Left colon (tissue), 2 donors: ENCODE data around the gene ZPR1. TPM values are rescaled to one million over a fixed set of nuclear protein-coding genes. Genes with fewer than 3 reads are reported as not detected.
A peak's percentile ranks its signal among the peaks of the same experiment; 100 is the strongest.
"Not testable (repeated sequence)": the region's sequence is repeated elsewhere in the genome, so short reads cannot be mapped to it uniquely, and the experiment has no call there.

ENCODE experiments used
- ATAC-seq: fragments of 200-7000 bp; cut with Tn5 transposase; one replicate; pipeline ENCODE4 v1.9.1; 2020; ENCODE audit warnings: mild to moderate bottlenecking, moderate library complexity
- DNase-seq, 2 donors: peaks; one replicate each; pipeline ENCODE4 v3.0.0-alpha.2; 2020
- intact Hi-C, 2 donors: fragments of 100-400 bp; cut with DNase I in 1 of 2; cut with micrococcal nuclease in 1 of 2; formaldehyde crosslinking; loops; one replicate each; pipeline versions ENCODE4 v1.11.2 to v1.14.0; 2022; cut with DNase I, micrococcal nuclease
- total RNA-seq, 2 donors: library from RNA; stranded (reverse); fragmentation: NEBNext Ultra II Directional; extraction: Animal tissue kit (Norgen Biotek cat#: 25700); gene quantifications; one replicate each; pipeline ENCODE4 v1.2.1, GENCODE V29; 2021
- donor health status: DM: no; HTN: no; CAD: no.
- donor health status: DM: yes; HTN: yes; CAD: no.

Gene ZPR1
- total RNA-seq, 2 donors from 2014 or later: 28.4 to 30.9 TPM

DNA sequence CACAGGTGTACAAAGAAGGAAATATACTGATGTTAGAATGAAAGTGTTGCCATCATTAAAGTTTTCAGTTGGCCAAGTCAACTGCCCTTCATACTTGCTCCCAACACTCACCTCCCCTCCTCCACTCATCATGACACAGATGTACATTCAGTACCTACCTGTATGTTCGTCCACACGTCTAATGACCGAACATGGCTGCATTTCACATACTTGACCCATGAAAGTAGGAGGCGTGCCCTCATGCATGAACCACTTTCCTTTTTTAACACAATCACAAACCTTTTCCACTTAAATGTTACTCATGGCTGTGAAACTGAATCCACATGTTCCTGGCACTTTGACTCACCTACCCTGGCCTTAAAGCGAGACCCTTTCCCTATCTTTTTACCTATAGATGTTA lies 11.8 kb downstream of the ZPR1 start:
- intact Hi-C loops: no loop called here
- ATAC-seq: no peak
- DNase-seq: no peak

DNA sequence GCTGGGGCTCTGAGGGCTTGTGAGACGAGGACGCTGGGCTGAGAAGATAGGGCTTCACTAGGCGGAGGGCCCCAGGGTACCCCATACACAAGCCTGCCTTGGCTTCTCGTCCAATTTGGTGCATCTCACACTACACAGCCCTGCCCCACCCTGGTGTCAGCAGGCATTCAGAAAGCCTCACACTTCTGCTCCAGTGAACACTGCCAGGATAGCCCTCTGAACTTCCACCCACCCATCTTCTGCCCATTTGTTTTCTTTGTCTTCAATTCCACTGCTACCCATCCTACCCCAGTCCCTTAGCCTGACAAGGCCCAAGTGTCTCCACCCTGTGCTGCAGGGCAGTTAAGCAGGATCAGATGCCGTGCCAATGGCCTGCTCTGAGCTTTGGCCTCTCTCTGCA lies 13.2 kb downstream of the ZPR1 start:
- no peak for DNase-seq
- no peak for ATAC-seq

DNA sequence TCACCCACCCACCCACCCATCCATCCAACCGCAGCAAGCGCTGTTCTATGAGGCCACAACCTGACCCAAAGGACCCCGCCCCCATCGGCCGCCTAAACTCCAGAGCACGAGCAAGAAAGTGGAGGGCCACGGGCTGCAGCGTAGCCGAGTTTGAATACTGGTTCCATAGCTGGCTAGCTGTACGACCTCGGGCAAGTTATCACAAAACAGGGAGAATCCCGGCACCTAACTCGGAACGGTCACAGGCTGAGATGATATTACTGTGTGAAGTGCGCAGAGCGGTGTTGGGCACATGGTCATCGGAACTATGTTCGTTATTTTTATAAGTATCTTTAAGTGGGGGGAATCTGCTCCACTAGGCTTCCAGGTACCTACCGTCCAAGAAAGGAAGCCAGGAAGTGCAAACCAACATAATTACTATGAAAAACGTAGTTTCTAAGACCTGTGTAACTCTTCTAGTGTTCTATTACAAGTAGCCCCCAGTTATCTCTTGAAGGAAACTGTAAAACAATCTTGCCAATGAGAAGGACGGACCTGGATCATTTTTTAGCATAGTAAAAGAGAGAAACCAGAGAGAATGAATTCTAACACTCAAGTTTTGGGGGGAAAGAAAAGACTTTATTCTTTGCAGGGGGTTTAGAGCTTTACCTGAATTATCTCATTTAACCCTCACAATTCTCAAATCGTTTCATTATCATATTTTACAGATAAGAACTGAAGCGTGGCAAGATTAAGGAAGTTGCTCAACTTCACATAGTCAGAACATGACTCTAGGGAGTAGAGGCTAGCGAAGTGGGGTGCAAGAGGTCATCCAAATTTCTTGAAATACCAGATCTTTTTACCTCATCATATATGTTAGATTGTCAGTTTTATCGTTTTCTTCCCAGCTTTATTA lies 14.4 kb downstream of the ZPR1 start:
- intact Hi-C loops: no loop called here
- DNase-seq (no peak), ATAC-seq (peak; percentile 44)

More for the DNA sequence above, 13.2 kb downstream of the ZPR1 start:
- intact Hi-C loops: no loop called here

DNA sequence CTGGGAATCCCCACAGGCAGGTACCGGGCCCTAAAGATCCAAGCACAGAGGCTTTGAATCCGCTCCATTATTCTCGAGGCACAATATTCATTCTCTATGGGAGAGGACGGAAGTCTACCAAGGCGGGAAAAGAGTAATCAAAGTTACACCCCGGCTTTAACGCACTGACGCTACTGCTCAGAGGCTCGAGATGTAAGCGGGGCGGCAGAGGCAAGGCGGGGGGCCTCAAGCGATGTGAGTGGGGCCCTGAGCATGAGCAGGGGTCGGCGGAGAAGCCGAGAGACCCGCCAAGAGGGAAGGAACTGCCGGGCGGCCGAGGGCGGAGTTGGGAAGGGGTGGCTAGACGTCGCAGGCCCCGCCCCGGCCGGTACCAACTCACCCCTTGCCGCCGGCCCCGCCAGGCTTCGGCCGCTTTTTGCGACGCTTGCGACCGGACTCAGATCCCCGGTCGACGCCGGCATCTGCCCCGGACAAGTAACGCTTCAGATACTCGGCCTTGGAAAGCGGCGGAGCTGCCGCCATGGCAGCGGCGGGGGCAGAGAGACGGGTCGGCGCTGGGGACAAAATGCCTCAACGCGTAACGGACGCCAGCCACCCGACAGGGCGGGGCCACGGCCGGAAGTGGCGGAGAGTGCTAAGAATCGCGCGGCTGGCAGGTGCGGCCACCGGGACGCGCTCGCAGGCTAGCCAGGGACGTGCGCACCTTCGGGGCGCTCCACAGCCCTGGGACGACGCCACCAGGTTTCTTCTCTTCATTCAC lies 15.2 kb downstream of the ZPR1 start, which contains the start of gene BUD13:
BUD13 (minus strand) TSS at position 545 of the 760 bp plus-strand sequence; CDS start at position 522, 23 bp downstream.
- peak; percentile 93 for ATAC-seq
- peak; percentile 91 to 96 for DNase-seq
- intact Hi-C loops: no loop called here

DNA sequence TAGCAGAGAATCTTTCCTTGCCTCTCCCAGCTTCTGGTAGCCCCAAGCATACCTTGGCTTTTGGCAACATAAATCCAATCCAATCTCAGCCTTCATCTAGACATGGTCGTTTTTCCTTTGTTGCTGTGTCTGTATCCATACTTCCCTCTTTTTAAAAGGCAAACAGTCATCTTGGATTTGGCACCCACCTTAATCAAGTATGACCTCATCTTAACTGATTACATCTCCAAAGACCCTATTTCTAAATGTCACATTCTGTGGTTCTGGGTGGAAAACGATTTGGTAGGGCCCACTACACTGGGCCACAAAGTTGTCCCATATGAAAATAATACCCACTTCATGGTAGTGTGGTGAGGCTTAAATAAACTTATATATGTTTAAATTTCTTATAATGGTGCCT lies 15.9 kb downstream of the ZPR1 start:
- ATAC-seq (no peak), DNase-seq (no peak)
- intact Hi-C loops: no loop called here

DNA sequence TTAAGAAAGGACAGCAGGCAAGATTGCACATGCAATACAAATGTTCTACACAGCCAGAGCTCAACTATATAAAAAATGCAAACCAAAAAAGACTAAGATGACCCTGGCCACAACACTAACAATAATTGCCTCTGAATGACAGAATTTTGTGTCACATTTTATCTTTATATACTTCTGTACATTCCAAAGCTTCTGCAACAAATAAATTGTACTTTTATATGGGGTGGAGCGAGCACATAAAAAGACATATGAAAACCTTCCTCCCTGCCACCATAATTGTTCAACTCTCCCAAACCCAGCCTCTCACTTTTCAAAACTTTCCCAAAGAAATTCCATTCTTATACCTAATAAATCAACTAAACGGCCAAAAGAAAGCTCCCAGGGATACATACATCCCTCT lies 25.7 kb downstream of the ZPR1 start:
- no peak for ATAC-seq
- intact Hi-C loops: no loop called here
- no peak for DNase-seq

DNA sequence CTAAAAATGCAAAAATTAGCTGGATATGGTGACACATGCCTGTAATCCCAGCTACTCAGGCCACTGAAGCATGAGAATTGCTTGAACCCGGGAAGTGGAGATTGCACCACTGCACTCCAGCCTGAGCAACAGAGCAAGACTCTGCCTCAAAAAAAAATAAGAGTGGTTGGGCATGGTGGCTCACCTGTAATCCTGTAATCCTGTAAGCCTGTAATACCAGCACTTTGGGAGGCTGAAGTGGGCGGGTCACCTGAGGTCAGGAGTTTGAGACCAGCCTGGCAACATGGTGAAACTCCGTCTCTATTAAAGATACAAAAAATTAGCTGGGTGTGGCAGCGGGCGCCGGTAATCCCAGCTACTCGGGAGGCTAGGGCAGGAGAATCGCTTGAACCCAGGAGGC lies 31.8 kb downstream of the ZPR1 start:
- DNase-seq, intact Hi-C loops, ATAC-seq: not testable (repeated sequence)

DNA sequence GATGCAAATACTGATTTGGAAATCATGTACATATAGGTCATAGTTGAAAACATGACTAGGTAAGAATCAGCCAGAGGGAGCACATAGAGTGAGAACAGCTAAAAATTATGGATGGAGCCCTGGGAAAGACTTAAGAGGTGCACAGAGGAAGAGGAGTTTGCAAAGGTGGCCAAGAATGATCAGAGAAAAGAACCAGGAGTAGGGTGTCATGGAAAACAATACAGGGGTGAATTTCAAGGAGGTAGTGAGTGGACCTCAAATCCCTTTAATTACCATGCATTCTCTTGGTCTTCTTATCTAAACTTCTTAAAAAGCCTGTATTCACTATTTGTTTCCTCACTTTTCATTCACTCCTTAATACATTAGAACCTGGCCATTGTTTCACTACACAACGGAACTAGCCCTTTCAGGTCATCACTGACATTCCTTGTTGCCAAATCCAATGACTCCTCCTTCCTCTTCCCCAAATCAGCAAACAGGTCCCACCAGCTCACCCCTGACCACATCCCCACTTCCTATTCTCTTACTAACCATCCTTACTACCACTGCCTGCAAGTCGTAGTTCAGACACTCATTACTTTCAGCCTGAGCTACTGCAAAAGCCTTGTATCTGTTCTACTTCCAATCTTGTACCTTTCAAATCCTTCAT lies 37.6 kb downstream of the ZPR1 start:
- DNase-seq: no peak
- no peak for ATAC-seq
- intact Hi-C loops: no loop called here

DNA sequence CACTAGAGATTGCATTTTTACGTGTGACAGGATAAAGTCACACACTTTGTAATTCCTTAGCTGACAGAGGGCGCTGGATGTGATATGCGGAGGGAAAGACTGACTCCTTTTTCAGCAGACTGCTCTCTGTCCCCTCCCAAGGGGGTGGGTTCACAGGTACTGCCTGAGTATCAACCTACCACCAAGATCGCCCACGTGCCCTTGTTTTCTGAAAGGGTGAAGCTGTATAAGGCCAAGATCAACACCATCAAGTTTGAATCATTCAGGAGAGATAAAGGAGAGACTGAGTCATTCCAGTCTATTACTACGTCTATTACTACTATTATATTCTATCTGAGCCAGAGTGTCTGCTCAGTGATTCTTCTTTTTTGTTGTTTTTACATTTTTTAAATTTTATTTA lies 45.7 kb downstream of the ZPR1 start:
- ATAC-seq: no peak
- DNase-seq: no peak
- intact Hi-C loops: no loop called here

DNA sequence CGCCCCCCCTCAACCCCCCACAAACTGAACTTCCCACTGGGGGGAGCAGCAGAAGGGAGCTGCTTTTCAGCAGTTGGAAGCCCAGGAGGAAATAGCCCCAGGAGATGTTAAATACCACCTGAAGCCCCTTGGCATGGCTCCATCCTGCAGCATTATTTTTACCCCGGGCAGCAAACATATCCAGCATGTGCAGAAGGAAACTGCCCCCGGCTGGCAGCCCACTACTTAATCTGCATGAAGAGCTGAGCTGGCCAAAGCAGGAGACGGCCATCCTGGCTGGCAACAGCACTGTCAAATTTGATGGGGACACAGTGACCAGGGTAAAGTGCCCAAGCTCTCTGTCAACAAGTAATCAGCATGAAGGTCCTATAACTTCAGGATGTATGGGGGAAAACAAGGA lies 47.1 kb downstream of the ZPR1 start:
- no peak for ATAC-seq
- DNase-seq: no peak
- intact Hi-C loops: no loop called here

DNA sequence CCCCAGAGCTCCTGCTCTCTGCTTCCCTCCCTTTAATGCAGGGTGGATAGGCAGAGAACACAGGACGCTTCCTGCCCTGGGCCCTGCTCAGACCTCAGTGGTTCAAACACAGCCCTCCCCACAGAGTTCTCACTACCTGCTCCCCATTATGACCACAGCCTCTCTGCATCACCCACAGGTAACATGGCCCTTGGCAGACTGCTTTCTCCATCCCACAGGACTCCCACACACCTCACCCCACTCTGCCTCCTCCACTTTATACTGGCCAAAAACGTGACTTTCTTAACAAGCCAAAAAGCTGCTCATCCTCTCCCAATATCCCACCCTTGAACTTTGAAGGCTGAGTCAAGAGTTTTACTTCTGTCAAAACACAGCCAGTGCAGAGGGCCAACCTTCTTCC lies 48.8 kb downstream of the ZPR1 start:
- DNase-seq (no peak), ATAC-seq (no peak)
- intact Hi-C loops: no loop called here

DNA sequence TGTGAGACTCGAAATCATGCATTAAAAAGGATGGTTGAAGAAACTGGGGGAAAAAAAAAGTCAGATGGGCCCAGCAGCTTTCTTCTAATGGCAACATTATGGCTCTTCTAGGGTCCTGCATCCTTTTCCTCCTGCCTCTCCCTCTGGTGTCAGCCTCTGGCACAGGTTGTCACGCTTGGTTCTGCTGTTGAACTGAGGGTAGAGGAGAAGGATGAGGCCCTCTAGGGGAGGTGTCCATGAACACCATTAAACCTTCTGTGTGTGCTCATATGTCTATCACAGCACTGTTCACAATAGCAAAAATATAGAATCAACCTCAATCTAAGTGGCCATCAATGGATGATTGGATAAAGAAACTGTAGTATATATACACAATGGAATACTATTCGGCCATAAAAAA lies 51.1 kb downstream of the ZPR1 start:
- ATAC-seq (no peak), DNase-seq (no peak)
- intact Hi-C loops: no loop called here

DNA sequence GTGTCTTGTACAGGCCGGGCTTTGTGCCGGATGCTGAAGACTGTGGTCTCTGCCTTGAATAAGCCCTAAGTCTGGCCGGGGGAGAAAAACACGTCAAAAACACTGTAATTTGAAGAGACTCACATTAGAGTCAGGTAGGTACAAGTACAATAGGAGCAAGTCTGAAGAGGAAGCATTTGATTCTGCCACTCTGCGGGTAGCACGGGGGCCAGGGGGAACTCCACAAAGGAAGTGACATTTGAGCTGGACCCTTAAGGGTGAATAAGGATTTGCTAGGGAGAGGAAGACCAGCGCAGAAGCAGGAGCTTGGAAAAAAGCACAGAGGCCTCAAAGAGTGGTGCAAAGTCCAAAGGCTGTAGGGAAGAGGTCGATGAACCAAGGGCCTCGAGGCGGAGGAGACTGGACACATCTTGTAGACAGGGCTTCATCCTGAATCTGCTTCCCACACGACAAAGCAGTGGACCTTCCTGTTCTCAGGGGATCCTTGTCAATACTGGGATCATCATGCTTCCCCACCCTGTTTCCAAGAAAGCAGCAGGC lies 53.8 kb downstream of the ZPR1 start:
- ATAC-seq (peak; percentile 47), DNase-seq (no peak)
- intact Hi-C loops: no loop called here

DNA sequence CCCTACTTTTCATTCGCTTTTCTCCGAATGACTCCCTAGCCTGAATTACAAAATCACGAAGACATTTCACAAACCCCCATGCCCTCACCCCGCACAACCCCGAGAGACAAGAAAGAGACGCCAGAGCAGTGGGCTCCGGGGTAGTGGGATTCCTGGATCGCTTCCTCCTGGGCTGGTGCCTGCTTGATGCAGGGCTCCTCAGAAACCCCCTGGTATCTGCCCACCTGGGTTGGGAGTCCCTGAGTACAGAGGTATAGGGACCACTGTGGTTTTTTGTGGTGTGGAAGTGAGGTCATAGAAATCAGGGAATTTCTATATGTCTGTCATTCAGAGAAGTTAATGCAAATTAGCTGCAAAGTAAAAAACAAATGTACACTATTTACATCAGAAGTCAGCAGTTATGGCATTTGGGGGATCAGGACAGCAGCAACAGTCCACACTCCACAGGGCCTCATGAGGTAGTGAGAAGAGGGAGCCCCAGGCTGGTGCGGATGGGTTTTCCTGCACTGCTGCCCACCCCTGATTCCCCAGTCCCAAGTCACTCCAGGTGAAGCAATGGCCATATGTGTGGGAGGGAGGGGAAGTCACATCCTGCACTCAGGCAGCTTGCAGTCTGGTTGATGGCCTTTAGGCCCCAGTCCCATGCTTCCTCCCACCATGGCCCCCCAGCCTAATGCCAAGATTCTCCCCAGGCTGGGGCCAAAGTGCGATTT lies 54.6 kb downstream of the ZPR1 start:
- DNase-seq: no peak
- intact Hi-C loops: no loop called here
- no peak for ATAC-seq

DNA sequence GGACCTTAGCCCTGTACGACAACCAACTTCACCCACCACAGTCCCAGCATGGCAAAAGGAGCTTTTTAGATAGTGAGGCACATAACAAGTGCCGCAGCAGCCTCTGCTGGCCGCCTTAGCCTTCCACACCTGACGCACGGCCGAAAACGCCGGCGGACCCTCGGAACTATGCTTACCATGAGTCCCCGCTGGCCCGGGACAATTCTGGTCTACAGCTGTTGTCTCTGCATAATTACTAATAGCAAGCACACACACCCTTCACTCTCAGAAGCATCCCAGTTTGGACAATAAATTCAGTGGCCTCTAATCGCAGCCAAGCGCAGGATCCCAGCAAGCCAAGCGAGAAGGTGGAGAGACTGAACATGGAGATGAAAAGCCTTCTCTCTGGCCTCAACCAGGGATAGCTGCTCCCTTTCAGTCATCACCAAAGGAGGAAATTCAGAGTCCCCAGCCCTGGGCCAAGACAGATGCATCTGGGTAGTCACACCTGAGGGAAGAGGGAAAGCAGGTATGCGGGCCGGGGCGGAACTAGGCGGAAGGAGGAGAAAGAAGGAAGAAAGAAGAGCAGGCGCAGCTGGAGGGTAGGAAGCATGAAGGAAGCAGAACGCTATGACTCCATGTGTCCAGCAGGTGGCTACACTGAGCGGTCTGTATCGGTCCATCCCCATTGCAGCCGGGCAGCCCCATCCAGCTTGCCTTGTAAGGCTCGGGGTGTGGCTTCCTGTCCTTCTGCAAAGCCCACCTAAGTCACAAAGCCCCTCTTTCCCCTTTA lies 55.4 kb downstream of the ZPR1 start:
- DNase-seq (peak; percentile 51 to 68), ATAC-seq (peak; percentile 87)
- intact Hi-C loops: no loop called here

DNA sequence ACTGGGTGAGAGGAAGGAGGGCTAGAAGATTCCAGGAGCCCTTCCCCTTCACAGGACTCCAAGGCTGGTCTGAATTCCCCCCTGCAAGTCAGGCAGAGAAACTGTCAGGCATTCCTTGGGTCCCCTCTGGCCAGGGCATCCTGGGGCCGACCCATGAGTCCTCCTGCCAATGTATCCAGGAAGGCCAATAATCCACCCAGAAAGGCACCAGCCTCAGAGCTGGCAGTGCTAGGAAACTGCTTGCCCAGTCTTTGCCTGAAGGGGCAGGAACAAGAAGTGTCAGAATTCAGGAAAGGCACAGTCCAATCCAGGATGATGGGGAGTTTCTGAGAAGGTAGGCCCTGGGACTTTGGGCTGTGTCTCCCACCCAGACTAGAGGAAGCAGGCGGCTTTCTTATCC lies 56.0 kb downstream of the ZPR1 start:
- intact Hi-C loops: no loop called here
- ATAC-seq: no peak
- DNase-seq: no peak

DNA sequence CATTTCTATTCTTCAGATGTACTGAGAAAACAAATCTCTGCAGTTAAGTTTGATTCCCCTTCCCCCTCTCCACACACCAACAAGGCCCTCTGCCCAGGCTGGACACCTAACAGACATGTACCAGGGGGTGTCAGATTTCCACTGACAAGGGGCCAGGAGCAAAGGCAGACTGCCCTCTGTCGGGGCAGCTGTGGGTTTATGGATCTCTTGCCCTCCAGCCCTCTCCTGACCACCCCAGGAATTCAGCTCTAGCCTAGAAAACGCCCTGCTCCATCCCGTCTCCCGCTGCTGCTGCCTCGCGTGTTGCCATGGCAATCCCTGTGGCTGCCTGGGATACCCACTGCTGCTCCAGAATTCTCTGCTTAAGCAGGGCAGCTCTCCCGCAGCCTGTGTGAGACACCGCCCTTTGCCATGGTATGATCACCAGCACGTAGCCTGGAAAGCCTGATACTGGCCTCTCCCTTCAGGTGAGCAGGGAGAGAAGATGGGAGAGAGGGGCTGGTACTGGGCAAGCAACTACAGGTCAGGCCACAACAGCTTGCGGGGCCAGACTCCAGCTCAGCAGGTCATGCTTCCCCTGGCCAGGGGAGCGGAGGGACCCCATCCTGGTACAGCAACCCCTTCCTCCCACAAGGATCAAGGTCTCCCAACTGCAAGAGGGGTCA lies 56.6 kb downstream of the ZPR1 start:
- ATAC-seq (peak; percentile 23), DNase-seq (no peak)
- intact Hi-C loops: no loop called here

DNA sequence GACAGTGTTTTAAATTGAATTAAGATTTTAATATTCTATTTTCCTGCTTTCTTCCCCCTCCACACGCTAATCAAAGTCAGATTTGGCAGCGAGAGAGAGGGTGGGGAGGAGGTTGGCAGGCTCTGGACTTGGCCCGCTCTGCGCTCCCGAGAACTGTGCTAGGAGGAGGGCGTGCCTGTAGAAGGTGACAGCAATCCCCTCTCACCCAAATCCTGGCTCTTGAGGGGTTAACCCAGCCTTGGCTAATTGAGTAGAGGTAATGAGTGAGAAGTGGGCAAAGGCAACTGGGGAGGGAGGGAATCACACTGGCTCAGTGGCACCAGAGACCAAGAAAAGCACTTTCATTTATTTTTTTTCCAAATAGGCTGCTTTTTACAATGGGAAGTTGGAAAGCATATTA lies 57.2 kb downstream of the ZPR1 start:
- intact Hi-C loops: no loop called here
- ATAC-seq: peak; percentile 30
- no peak for DNase-seq
